ENCODE results near the gene AJAP1. TPM values are rescaled to one million over a fixed set of nuclear protein-coding genes. Genes with fewer than 3 reads are reported as not detected.

AJAP1 gene
- total RNA-seq, 1 donor from 2014 or later: 6.9 TPM

DNA sequence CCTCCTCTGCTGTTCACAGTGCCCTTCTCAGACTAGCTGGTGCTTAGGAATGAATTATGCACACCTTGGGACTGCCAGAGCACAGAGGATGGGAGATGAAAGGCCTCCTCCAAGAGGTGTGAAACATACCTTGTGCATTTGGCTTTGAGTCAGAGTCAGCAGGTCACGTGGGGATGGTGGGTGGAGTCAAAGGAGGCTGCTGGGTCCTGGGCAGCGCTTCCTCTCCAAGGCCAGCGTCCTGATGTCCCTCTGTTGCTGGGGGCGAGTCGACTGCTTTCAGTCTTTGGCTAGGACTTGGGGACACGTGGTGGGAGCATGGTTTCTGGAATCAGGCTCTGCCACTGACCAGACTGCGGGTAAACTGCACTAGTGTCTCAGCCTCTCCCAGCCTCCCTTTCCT, 91.2 kb downstream of the AJAP1 start:
- Histone ChIP-seq H3K27me3 (no peaks in the 10 kb centered on the region), H3K9me3 (no peaks in the 10 kb centered on the region), H3K36me3 (no peaks in the 10 kb centered on the region), H3K4me1 (no peaks in the 10 kb centered on the region), H3K27ac (no peak overlapping the region), H3K4me3 (no peak overlapping the region)
- no peak for DNase-seq (ENCODE audit: low spot score in 2 of 2)
- TF ChIP-seq, protein P1, sequence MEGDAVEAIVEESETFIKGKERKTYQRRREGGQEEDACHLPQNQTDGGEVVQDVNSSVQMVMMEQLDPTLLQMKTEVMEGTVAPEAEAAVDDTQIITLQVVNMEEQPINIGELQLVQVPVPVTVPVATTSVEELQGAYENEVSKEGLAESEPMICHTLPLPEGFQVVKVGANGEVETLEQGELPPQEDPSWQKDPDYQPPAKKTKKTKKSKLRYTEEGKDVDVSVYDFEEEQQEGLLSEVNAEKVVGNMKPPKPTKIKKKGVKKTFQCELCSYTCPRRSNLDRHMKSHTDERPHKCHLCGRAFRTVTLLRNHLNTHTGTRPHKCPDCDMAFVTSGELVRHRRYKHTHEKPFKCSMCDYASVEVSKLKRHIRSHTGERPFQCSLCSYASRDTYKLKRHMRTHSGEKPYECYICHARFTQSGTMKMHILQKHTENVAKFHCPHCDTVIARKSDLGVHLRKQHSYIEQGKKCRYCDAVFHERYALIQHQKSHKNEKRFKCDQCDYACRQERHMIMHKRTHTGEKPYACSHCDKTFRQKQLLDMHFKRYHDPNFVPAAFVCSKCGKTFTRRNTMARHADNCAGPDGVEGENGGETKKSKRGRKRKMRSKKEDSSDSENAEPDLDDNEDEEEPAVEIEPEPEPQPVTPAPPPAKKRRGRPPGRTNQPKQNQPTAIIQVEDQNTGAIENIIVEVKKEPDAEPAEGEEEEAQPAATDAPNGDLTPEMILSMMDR (IDR thresholded peaks at IDR 0.05): no peak
- intact Hi-C loops (cut with DNase I): no loop called here

DNA sequence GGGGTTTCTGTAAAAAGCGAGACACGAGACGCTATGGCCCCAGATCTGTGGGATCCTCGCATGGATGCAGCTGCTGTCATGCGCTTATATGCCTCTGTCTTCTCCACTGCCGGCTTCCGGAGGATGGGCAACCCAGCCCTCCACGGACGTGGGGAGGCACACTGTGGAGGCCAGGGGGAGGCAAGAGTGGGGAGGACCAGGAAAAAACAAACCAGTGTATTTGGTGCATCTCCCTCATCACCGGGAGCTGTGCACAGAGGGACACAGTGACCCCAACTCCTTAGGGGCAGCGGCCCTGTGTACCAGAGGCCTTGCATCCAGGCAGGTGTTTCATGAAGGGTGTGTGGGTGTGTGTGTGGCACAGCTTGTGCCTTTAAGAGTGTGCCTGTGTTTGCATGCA, 95.0 kb downstream of the AJAP1 start:
- no peak overlapping the region for H3K27ac ChIP-seq
- TF ChIP-seq, protein P1 (IDR thresholded peaks at IDR 0.05): no peak
- no peaks in the 10 kb centered on the region for H3K36me3 ChIP-seq
- no peak overlapping the region for H3K4me3 ChIP-seq
- no peaks in the 10 kb centered on the region for H3K27me3 ChIP-seq
- intact Hi-C loops (cut with DNase I): no loop called here
- DNase-seq (ENCODE audit: low spot score in 2 of 2): no peak
- no peaks in the 10 kb centered on the region for H3K9me3 ChIP-seq
- H3K4me1 ChIP-seq: no peaks in the 10 kb centered on the region

GRCh38 chr1:4750177-4750576, 95.8 kb downstream of the AJAP1 start:
- intact Hi-C loops (cut with DNase I): no loop called here
- DNase-seq (ENCODE audit: low spot score in 2 of 2): no peak
- H3K4me1 ChIP-seq: no peaks in the 10 kb centered on the region
- no peak overlapping the region for H3K27ac ChIP-seq
- H3K27me3 ChIP-seq: no peaks in the 10 kb centered on the region
- H3K9me3 ChIP-seq: no peaks in the 10 kb centered on the region
- no peaks in the 10 kb centered on the region for H3K36me3 ChIP-seq
- H3K4me3 ChIP-seq: no peak overlapping the region
- TF ChIP-seq, protein P1 (IDR thresholded peaks at IDR 0.05): no peak

- TF ChIP-seq, protein P1 (IDR thresholded peaks at IDR 0.05): no peak
- DNase-seq (ENCODE audit: low spot score in 2 of 2): no peak
- no peak overlapping the region for H3K27ac ChIP-seq
- no peak overlapping the region for H3K4me3 ChIP-seq
- no peaks in the 10 kb centered on the region for H3K9me3 ChIP-seq
- H3K36me3 ChIP-seq: no peaks in the 10 kb centered on the region
- no peaks in the 10 kb centered on the region for H3K4me1 ChIP-seq
- no peaks in the 10 kb centered on the region for H3K27me3 ChIP-seq
- intact Hi-C loops (cut with DNase I): no loop called here
Measured at GRCh38 chr1:4752059-4752458, 97.7 kb downstream of the AJAP1 start.

- Histone ChIP-seq H3K27ac (no peak overlapping the region), H3K36me3 (no peaks in the 10 kb centered on the region), H3K4me3 (no peak overlapping the region), H3K27me3 (no peaks in the 10 kb centered on the region), H3K4me1 (no peaks in the 10 kb centered on the region), H3K9me3 (no peaks in the 10 kb centered on the region)
- intact Hi-C loops (cut with DNase I): no loop called here
- TF ChIP-seq, protein P1 (IDR thresholded peaks at IDR 0.05): no peak
- DNase-seq (ENCODE audit: low spot score in 2 of 2): no peak
Measured at GRCh38 chr1:4754816-4755215, 100.4 kb downstream of the AJAP1 start.

DNA sequence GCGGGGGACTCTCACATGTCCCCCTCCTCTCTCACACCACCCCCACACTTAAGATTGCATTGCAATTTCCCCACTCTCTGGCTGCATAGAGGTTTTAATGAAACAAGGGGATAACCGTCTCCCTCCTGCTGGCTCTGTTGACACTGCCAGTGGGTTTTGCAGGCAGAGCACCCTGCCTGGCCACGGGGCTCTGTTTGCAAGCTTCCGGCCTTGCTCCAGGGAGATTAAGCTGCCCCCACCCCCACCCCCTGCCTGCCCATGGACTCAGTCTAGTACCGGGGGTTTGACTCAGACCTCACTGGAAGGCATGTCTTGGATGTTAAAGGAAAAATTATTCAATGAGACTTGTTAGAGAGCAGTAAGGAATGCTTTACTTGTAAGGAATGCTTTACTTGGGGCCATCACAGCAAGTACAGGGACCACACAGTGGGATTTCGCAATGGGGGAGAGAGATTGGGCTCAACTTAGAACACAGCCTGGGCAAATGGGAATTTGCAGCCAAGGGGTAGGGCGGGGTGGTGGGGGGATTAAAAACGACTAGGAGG, 101.0 kb downstream of the AJAP1 start:
- no peak overlapping the region for H3K4me3 ChIP-seq
- no peaks in the 10 kb centered on the region for H3K36me3 ChIP-seq
- H3K4me1 ChIP-seq: no peaks in the 10 kb centered on the region
- no peak overlapping the region for H3K27ac ChIP-seq
- intact Hi-C loops (cut with DNase I): no loop called here
- DNase-seq (ENCODE audit: low spot score in 2 of 2): no peak
- no peaks in the 10 kb centered on the region for H3K27me3 ChIP-seq
- TF ChIP-seq, protein P1 (IDR thresholded peaks at IDR 0.05): no peak
- no peaks in the 10 kb centered on the region for H3K9me3 ChIP-seq

Data from ascending aorta (tissue), 2 donors.